Common myeloid progenitor, CD34-positive (primary cell): Measurements from ENCODE around the gene PAGE2. TPM values are rescaled to one million over a fixed set of nuclear protein-coding genes. Genes with fewer than 3 reads are reported as not detected.
"Not testable (repeated sequence)": the region's sequence is repeated elsewhere in the genome, so short reads cannot be mapped to it uniquely, and the experiment has no call there.

ENCODE experiments used
- CTCF ChIA-PET: fragments of 350-600 bp; sonication (Branson Sonifier 250); formaldehyde crosslinking; loops from one replicate; lab custom pipeline; 2021; ENCODE audit warnings: antibody characterized with exemption; lab: Charles Lee
- POLR2A ChIA-PET: fragments of 350-600 bp; sonication (Branson Sonifier 250); formaldehyde crosslinking; loops from one replicate; lab custom pipeline; 2021; ENCODE audit warnings: antibody characterized with exemption; lab: Charles Lee
- DNase-seq, 3 donors: peaks; one replicate each; pipeline versions ENCODE4 v3.0.0 to v3.0.0-alpha.2; 2013
- H3K27ac ChIP-seq, 2 experiments: 1 replicate in 1 of 2; 2 replicates in 1 of 2; pipeline ENCODE4 v1.7.0; 2013; ENCODE audit warnings: inconsistent platforms in 2 of 2, low read length in 2 of 2, mild to moderate bottlenecking in 2 of 2, low read depth in 1 of 2, moderate library complexity in 1 of 2; ENCODE audit not compliant: severe bottlenecking in 2 of 2, insufficient read depth in 1 of 2, poor library complexity in 1 of 2
- H3K27me3 ChIP-seq, 5 experiments: replicated peaks in 2 of 5; 1 replicate in 3 of 5; 2 replicates in 2 of 5; pipeline versions ENCODE4 v1.6.1 to v1.7.0; 2013; ENCODE audit warnings: low read length in 4 of 5, mild to moderate bottlenecking in 2 of 5, moderate library complexity in 2 of 5, inconsistent platforms in 1 of 5; ENCODE audit not compliant: insufficient read depth in 5 of 5, control insufficient read depth in 4 of 5
- H3K36me3 ChIP-seq, 4 experiments: 1 replicate in 2 of 4; 2 replicates in 2 of 4; pipeline versions ENCODE4 v1.6.1 to v1.7.0; 2013; ENCODE audit warnings: low read length in 3 of 4, control low read depth in 1 of 4, mild to moderate bottlenecking in 1 of 4; ENCODE audit not compliant: control insufficient read depth in 4 of 4, insufficient read depth in 4 of 4
- H3K4me1 ChIP-seq, 4 experiments: 1 replicate in 3 of 4; 2 replicates in 1 of 4; pipeline versions ENCODE4 v1.6.1 to v1.7.1; 2013; ENCODE audit warnings: low read length in 3 of 4, mild to moderate bottlenecking in 3 of 4, control low read depth in 1 of 4, inconsistent platforms in 1 of 4, moderate library complexity in 1 of 4; ENCODE audit not compliant: control insufficient read depth in 4 of 4, insufficient read depth in 4 of 4; ENCODE audit errors: control extremely low read depth in 1 of 4
- H3K4me3 ChIP-seq, 7 experiments: 1 replicate in 4 of 7; 2 replicates in 3 of 7; pipeline versions ENCODE4 v1.5.1 to v1.7.0; 2013; ENCODE audit warnings: mild to moderate bottlenecking in 7 of 7, low read length in 6 of 7, moderate library complexity in 6 of 7, inconsistent platforms in 2 of 7, low read depth in 2 of 7, control low read depth in 1 of 7; ENCODE audit not compliant: insufficient read depth in 4 of 7, control insufficient read depth in 1 of 7; ENCODE audit errors: extremely low read depth in 1 of 7
- H3K9me3 ChIP-seq, 5 experiments: 1 replicate in 4 of 5; 2 replicates in 1 of 5; pipeline versions ENCODE4 v1.6.1 to v1.7.1; 2013; ENCODE audit warnings: low read length in 4 of 5, mild to moderate bottlenecking in 2 of 5, inconsistent platforms in 1 of 5, low read depth in 1 of 5, moderate library complexity in 1 of 5; ENCODE audit not compliant: control insufficient read depth in 4 of 5, insufficient read depth in 2 of 5; ENCODE audit errors: control extremely low read depth in 1 of 5
- WGBS: methylation state at CpG from one replicate; pipeline ENCODE4 v1.1.5; 2013; ENCODE audit not compliant: insufficient coverage; 5-methylcytosine and 5-hydroxymethylcytosine counted together
- polyA plus RNA-seq: library from polyadenylated mRNA; unstranded; fragments of 120-200 nt; gene quantifications from one replicate; pipeline ENCODE4 v1.2.1, GENCODE V29; 2013

Gene PAGE2
- polyA plus RNA-seq: not detected

GRCh38 chrX:55088795-55089489 is at the start of gene PAGE2:
Gene PAGE2 (plus strand): TSS chrX:55089018. CDS start chrX:55090021, 1,003 bp downstream.
- 86% methylated on average over 27 of the region's 30 CpGs for WGBS
- ChIA-PET POLR2A (no interaction called here), CTCF (no interaction called here)
- H3K9me3 ChIP-seq: peaks cover 0 to 4% (median 0%) of the 10 kb centered on the region in 5 experiments
- H3K36me3 ChIP-seq: no peaks in the 10 kb centered on the region
- H3K27ac ChIP-seq: no peak within 1 kb of the TSS
- H3K4me3 ChIP-seq: no peak within 1 kb of the TSS
- no peak for DNase-seq
- no peaks in the 10 kb centered on the region for H3K27me3 ChIP-seq
- no peaks in the 10 kb centered on the region for H3K4me1 ChIP-seq

DNA sequence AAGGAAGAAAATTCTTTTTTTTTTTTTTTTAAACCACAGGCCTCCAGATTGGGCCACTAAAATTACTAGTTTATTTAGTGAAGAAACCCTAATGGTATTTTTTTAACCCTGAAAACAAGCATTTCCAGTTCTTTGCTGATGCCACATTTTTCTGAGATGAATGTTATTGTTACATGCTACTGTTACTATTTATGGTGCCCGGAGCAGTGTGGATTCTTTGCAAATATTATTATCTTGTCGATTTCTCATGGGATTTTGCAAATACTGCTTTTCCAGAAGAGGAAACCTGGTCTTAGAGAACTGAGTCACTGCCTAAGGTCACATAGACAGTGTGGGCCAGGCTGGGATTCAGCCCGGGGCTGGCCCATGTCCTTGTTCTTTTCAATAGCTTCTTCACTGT is 49.3 kb upstream of the PAGE2 start:
- POLR2A ChIA-PET: no interaction called here
- Histone ChIP-seq H3K27ac (no peak overlapping the region), H3K36me3 (no peaks in the 10 kb centered on the region), H3K4me1 (no peaks in the 10 kb centered on the region), H3K27me3 (no peaks in the 10 kb centered on the region), H3K4me3 (no peak overlapping the region), H3K9me3 (no peaks in the 10 kb centered on the region)
- DNase-seq: no peak
- 86% methylated on average over 1 of the region's 3 CpGs for WGBS
- CTCF ChIA-PET: no interaction called here

DNA sequence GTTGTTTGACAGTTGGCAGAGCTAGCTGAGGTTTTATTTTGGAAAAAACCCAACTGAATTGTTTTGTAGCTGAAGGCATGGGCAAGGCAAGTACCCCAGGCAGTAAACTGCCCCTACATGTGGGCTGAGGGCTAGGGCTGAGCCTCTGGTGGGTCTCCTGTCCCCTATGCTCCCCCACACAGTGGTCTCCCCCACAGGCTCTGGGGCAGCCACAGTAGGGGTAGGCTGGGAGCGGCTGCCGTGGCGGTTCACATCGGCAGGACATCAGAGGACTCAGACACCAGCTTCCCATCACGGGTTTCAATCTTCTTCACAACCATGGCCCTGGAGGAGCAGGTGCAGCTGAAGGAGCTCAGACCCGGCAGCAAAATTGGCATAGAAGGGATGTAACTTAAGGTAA is 47.3 kb upstream of the PAGE2 start:
- Histone ChIP-seq H3K27ac (no peak overlapping the region), H3K4me1 (no peaks in the 10 kb centered on the region), H3K4me3 (no peak overlapping the region), H3K9me3 (no peaks in the 10 kb centered on the region), H3K27me3 (no peaks in the 10 kb centered on the region), H3K36me3 (no peaks in the 10 kb centered on the region)
- ChIA-PET POLR2A (no interaction called here), CTCF (interaction anchor here (0.5 kb wide), 1 partner anchor 93 kb away, joined by 3 read pairs; no protein-coding TSS in a partner anchor)
- WGBS: 100% methylated on average over 3 of the region's 6 CpGs
- no peak for DNase-seq

- H3K4me3 ChIP-seq, DNase-seq, H3K4me1 ChIP-seq, H3K36me3 ChIP-seq, CTCF ChIA-PET, H3K9me3 ChIP-seq, H3K27ac ChIP-seq, H3K27me3 ChIP-seq, POLR2A ChIA-PET: not testable (repeated sequence)
- WGBS: 67% methylated on average over 1 of the region's 2 CpGs
Observed at GRCh38 chrX:55050599-55050998, 38.2 kb upstream of the PAGE2 start.

DNA sequence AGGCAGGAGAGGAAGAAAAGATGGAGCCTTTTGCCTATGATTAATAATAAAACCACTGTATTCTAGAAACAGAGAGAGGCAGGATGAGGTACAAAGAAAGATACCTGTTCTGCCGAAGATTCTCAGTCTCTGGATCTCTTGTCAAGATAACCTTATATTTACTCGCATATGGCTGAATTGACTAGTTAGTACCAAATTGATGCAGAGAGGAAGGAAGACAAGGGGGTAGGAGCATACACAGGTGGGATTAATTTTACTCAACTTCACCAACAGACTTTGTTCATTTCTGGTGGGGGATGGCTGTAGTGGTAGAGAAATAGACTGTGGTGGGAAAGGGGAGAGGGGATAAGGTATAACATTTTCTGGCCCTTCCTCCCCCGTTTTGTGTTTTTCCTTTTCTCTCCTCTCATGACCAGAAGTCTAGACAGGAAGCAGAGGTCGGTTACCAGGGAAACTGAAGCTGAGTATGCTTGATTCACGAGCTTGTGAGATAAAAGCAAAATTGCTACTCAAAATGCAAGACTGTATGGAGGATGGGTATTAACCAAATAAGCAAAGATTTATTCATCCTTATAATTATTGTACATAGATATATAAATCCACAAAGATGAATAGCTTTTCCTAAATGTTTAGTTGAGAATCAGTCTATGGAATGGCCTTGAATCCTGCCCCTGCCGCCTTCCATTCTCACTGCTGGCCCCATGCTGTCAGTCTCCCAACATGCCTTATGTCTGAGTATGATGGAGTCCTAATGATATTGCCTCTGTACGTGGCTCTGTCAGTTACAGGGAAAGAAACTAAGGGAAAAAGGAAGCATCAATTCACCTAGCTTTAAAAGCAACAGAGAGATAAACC is 31.8 kb upstream of the PAGE2 start:
- DNase-seq: peak; percentile 9 to 60 (median 41)
- H3K4me1 ChIP-seq: peaks cover 0 to 11% (median 4%) of the 10 kb centered on the region in 4 experiments
- no peaks in the 10 kb centered on the region for H3K36me3 ChIP-seq
- ChIA-PET CTCF (interaction anchor here (0.9 to 1.4 kb wide), 8 partner anchors 45 to 417 kb away, joined by 3 to 7 read pairs (median 4); partner anchors contain the start of gene APEX2), POLR2A (interaction anchor here (0.9 kb wide), 1 partner anchor 57 kb away, joined by 4 read pairs; the partner anchor contains the start of gene APEX2)
- no peak overlapping the region for H3K27ac ChIP-seq
- peak overlapping the region in 1 of 7 experiments; percentile 43 for H3K4me3 ChIP-seq
- H3K27me3 ChIP-seq: no peaks in the 10 kb centered on the region
- H3K9me3 ChIP-seq: peaks cover 0 to 4% (median 0%) of the 10 kb centered on the region in 5 experiments
- WGBS: no CpG with 5 or more reads among the region's 7 CpGs

- POLR2A ChIA-PET: interaction anchor here (0.9 kb wide), 1 partner anchor 57 kb away, joined by 4 read pairs; the partner anchor contains the start of gene APEX2
- no peaks in the 10 kb centered on the region for H3K9me3 ChIP-seq
- no peaks in the 10 kb centered on the region for H3K36me3 ChIP-seq
- DNase-seq: peak; percentile 29 to 59 (median 52)
- H3K27me3 ChIP-seq: no peaks in the 10 kb centered on the region
- CTCF ChIA-PET: interaction anchor here (0.9 to 1.1 kb wide), 6 partner anchors 48 to 418 kb away, joined by 3 to 7 read pairs (median 4); partner anchors contain the start of gene APEX2
- no peak overlapping the region for H3K27ac ChIP-seq
- peaks cover 0 to 11% (median 4%) of the 10 kb centered on the region in 4 experiments for H3K4me1 ChIP-seq
- no CpG with 5 or more reads among the region's 5 CpGs for WGBS
- H3K4me3 ChIP-seq: peak overlapping the region in 1 of 7 experiments; percentile 43
Observed at GRCh38 chrX:55057675-55058249, 31.1 kb upstream of the PAGE2 start.
